ENCODE measurements around the gene RABL2B. TPM values are rescaled to one million over a fixed set of nuclear protein-coding genes. Genes with fewer than 3 reads are reported as not detected.

RABL2B gene
- total RNA-seq, 1 experiment from 2014 or later, result 27.7 TPM

DNA sequence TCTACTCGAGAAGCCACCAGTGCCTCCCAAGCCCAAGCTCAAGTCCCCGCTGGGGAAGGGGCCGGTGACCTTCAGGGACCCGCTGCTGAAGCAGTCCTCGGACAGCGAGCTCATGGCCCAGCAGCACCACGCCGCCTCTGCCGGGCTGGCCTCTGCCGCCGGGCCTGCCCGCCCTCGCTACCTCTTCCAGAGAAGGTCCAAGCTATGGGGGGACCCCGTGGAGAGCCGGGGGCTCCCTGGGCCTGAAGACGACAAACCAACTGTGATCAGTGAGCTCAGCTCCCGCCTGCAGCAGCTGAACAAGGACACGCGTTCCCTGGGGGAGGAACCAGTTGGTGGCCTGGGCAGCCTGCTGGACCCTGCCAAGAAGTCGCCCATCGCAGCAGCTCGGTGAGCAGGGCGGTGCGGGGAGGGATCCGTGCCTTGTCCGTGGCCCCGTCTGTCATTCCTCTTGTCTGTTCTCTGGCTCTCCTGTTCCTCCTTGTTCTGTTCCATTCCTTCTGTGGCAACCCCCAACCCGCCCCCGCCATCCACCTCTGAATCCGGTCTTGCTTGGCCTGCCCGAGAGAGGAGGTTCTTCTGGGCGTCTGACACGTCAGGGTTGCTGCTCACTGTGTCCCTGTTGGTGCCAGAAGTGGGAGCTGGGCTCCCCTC, 61.3 kb downstream of the RABL2B start:
- intact Hi-C loops (cut with micrococcal nuclease; ENCODE audit: unreplicated experiment), result no loop called here
- in situ Hi-C loops (cut with HindIII; ENCODE audit: low pct_unique_long_range_greater_than_20kb, low sequenced_read_pairs), result no loop called here
- ChIA-PET POLR2A (no interaction called here), CTCF (no interaction called here)
- Histone ChIP-seq H3K27ac (ENCODE audit: low read length) (no peak overlapping the region), H3K4me3 (ENCODE audit: low read depth in 2 of 2, low read length in 2 of 2) (no peak overlapping the region), H3K9me3 (ENCODE audit: control insufficient read depth, insufficient read depth, low read depth, low read length) (no peaks in the 10 kb centered on the region), H3K27me3 (ENCODE audit: control insufficient read depth, insufficient read depth, low read length) (no peaks in the 10 kb centered on the region), H3K36me3 (ENCODE audit: control insufficient read depth, insufficient read depth, low read length) (no peaks in the 10 kb centered on the region), H3K4me1 (ENCODE audit: control insufficient read depth, insufficient read depth, low read length) (no peaks in the 10 kb centered on the region)
- DNase-seq (ENCODE audit: low read depth, low spot score) (no peak), ATAC-seq (no peak)
- BruUV-seq (replicated peaks), result no TSS peak
- TF ChIP-seq, protein P1, sequence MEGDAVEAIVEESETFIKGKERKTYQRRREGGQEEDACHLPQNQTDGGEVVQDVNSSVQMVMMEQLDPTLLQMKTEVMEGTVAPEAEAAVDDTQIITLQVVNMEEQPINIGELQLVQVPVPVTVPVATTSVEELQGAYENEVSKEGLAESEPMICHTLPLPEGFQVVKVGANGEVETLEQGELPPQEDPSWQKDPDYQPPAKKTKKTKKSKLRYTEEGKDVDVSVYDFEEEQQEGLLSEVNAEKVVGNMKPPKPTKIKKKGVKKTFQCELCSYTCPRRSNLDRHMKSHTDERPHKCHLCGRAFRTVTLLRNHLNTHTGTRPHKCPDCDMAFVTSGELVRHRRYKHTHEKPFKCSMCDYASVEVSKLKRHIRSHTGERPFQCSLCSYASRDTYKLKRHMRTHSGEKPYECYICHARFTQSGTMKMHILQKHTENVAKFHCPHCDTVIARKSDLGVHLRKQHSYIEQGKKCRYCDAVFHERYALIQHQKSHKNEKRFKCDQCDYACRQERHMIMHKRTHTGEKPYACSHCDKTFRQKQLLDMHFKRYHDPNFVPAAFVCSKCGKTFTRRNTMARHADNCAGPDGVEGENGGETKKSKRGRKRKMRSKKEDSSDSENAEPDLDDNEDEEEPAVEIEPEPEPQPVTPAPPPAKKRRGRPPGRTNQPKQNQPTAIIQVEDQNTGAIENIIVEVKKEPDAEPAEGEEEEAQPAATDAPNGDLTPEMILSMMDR (IDR thresholded peaks at IDR 0.05), result no peak
- TF ChIP-seq, protein P2, sequence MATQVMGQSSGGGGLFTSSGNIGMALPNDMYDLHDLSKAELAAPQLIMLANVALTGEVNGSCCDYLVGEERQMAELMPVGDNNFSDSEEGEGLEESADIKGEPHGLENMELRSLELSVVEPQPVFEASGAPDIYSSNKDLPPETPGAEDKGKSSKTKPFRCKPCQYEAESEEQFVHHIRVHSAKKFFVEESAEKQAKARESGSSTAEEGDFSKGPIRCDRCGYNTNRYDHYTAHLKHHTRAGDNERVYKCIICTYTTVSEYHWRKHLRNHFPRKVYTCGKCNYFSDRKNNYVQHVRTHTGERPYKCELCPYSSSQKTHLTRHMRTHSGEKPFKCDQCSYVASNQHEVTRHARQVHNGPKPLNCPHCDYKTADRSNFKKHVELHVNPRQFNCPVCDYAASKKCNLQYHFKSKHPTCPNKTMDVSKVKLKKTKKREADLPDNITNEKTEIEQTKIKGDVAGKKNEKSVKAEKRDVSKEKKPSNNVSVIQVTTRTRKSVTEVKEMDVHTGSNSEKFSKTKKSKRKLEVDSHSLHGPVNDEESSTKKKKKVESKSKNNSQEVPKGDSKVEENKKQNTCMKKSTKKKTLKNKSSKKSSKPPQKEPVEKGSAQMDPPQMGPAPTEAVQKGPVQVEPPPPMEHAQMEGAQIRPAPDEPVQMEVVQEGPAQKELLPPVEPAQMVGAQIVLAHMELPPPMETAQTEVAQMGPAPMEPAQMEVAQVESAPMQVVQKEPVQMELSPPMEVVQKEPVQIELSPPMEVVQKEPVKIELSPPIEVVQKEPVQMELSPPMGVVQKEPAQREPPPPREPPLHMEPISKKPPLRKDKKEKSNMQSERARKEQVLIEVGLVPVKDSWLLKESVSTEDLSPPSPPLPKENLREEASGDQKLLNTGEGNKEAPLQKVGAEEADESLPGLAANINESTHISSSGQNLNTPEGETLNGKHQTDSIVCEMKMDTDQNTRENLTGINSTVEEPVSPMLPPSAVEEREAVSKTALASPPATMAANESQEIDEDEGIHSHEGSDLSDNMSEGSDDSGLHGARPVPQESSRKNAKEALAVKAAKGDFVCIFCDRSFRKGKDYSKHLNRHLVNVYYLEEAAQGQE (IDR thresholded peaks at IDR 0.05; ENCODE audit: insufficient read depth in 1 of 2, low read depth in 2 of 2, low read length in 1 of 2), result no peak
- TF ChIP-seq POLR2AphosphoS5 (IDR thresholded peaks at IDR 0.05; ENCODE audit: low read depth, low read length) (no peak), SIN3A (IDR thresholded peaks at IDR 0.05; ENCODE audit: borderline replicate concordance, insufficient read depth, low read depth, low read length) (no peak), TCF7L2 (IDR thresholded peaks at IDR 0.05; ENCODE audit: low read depth, low read length) (no peak)

DNA sequence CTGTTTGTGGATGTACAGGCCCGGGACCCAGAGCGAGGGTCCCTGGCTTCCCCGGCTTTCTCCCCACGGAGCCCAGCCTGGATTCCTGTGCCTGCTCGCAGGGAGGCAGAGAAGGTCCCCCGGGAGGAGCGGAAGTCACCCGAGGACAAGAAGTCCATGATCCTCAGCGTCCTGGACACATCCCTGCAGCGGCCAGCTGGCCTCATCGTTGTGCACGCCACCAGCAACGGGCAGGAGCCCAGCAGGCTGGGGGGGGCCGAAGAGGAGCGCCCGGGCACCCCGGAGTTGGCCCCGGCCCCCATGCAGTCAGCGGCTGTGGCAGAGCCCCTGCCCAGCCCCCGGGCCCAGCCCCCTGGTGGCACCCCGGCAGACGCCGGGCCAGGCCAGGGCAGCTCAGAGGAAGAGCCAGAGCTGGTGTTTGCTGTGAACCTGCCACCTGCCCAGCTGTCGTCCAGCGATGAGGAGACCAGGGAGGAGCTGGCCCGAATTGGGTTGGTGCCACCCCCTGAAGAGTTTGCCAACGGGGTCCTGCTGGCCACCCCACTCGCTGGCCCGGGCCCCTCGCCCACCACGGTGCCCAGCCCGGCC, 62.1 kb downstream of the RABL2B start:
- in situ Hi-C loops (cut with HindIII; ENCODE audit: low pct_unique_long_range_greater_than_20kb, low sequenced_read_pairs), result no loop called here
- CTCF ChIA-PET, result no interaction called here
- no TSS peak for BruUV-seq (replicated peaks)

More for the DNA sequence above, 62.1 kb downstream of the RABL2B start:
- Histone ChIP-seq H3K27me3 (ENCODE audit: control insufficient read depth, insufficient read depth, low read length) (no peaks in the 10 kb centered on the region), H3K27ac (ENCODE audit: low read length) (no peak overlapping the region), H3K4me1 (ENCODE audit: control insufficient read depth, insufficient read depth, low read length) (no peaks in the 10 kb centered on the region), H3K36me3 (ENCODE audit: control insufficient read depth, insufficient read depth, low read length) (no peaks in the 10 kb centered on the region), H3K4me3 (ENCODE audit: low read depth in 2 of 2, low read length in 2 of 2) (no peak overlapping the region), H3K9me3 (ENCODE audit: control insufficient read depth, insufficient read depth, low read depth, low read length) (no peaks in the 10 kb centered on the region)
- ATAC-seq (no peak), DNase-seq (ENCODE audit: low read depth, low spot score) (no peak)
- POLR2A ChIA-PET, result no interaction called here
- intact Hi-C loops (cut with micrococcal nuclease; ENCODE audit: unreplicated experiment), result no loop called here
- TF ChIP-seq, protein P2 (IDR thresholded peaks at IDR 0.05; ENCODE audit: insufficient read depth in 1 of 2, low read depth in 2 of 2, low read length in 1 of 2), result no peak
- no peak for TF ChIP-seq POLR2AphosphoS5 (IDR thresholded peaks at IDR 0.05; ENCODE audit: low read depth, low read length)
- TF ChIP-seq, protein P1 (IDR thresholded peaks at IDR 0.05), result no peak
- TF ChIP-seq TCF7L2 (IDR thresholded peaks at IDR 0.05; ENCODE audit: low read depth, low read length), result no peak
- no peak for TF ChIP-seq SIN3A (IDR thresholded peaks at IDR 0.05; ENCODE audit: borderline replicate concordance, insufficient read depth, low read depth, low read length)
